H1 (cell line): ENCODE results near the gene GABRR2.

Experiments
- CREB1 ChIP-seq: IDR thresholded peaks from 2 replicates; pipeline ENCODE4 v1.6.1; 2012; ENCODE audit warnings: inconsistent platforms
- CTCF ChIP-seq, 3 experiments: IDR thresholded peaks; 1 replicate in 2 of 3; 2 replicates in 1 of 3; pipeline versions ENCODE4 v1.5.1 to v1.6.1; 2011; ENCODE audit warnings: low read length in 3 of 3, mild to moderate bottlenecking in 3 of 3, inconsistent platforms in 2 of 3, low read depth in 1 of 3, moderate library complexity in 1 of 3; ENCODE audit not compliant: insufficient read depth in 1 of 3; ENCODE audit errors: control extremely low read depth in 1 of 3
- HDAC2 ChIP-seq, 2 experiments: fragments of 300-600 bp in 1 of 2; sonication (generic) in 1 of 2; IDR thresholded peaks; 2 replicates each; pipeline ENCODE4 v1.6.1; 2011 to 2012; ENCODE audit warnings: low read depth in 2 of 2, low read length in 2 of 2, mild to moderate bottlenecking in 2 of 2, moderate library complexity in 2 of 2, borderline replicate concordance in 1 of 2, inconsistent platforms in 1 of 2
- JUND ChIP-seq: IDR thresholded peaks from 2 replicates; pipeline ENCODE4 v1.6.1; 2011; ENCODE audit warnings: mild to moderate bottlenecking, improper control_type of control experiment, low read length
- RNF2 ChIP-seq: fragments of 200-900, 300-1000 bp; sonication (generic); IDR thresholded peaks from 2 replicates; pipeline ENCODE4 v1.7.1; 2016; ENCODE audit warnings: borderline replicate concordance, low read depth, mild to moderate bottlenecking, antibody characterized with exemption, low read length; ENCODE audit not compliant: poor library complexity, severe bottlenecking; ENCODE audit errors: missing control alignments
- SP1 ChIP-seq: IDR thresholded peaks from 2 replicates; pipeline ENCODE4 v1.6.1; 2011; ENCODE audit warnings: low read depth, low read length
- USF2 ChIP-seq: IDR thresholded peaks from 2 replicates; pipeline ENCODE4 v1.6.1; 2011; ENCODE audit warnings: low read length, improper control_type of control experiment
- ZNF274 ChIP-seq: IDR thresholded peaks from 2 replicates; pipeline ENCODE4 v1.7.0; 2012; ENCODE audit warnings: low read length, borderline replicate concordance; ENCODE audit errors: extremely low read depth

DNA sequence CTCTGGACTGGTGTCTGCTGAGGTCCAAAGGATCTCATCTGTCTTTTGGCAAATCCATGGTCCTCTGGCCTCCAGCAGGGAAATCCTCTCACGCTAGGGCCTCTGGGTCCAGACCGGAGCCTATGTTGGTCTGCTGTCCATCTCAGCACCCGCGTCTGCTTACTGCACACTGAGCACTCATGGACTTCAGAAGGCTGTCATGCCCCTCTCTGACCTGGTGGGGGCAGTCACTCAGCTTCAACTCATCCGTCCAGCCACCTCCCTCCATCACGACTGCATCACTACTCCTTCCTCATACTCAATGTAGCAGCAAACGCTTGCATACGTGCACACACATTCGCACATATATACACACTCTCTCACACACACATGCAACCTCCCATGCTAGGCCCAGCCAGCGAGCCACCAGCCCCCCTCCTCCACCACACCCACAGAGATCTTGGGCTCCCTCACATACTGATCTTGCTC lies 33.3 kb downstream of the GABRR2 start:
- no peak for TF ChIP-seq JUND
- TF ChIP-seq HDAC2 (IDR thresholded peaks at IDR 0.05; ENCODE audit: borderline replicate concordance in 1 of 2, low read depth in 2 of 2, low read length in 2 of 2): no peak
- no peak for TF ChIP-seq RNF2
- peak; percentile 67 to 98 (median 96) for TF ChIP-seq CTCF (IDR thresholded peaks at IDR 0.05; ENCODE audit: control extremely low read depth in 1 of 3, insufficient read depth in 1 of 3, low read depth in 1 of 3, low read length in 3 of 3)
- no peak for TF ChIP-seq USF2
- TF ChIP-seq CREB1: peak; percentile 55; the same call in 1 of the 2 replicates
- TF ChIP-seq ZNF274: no peak
- TF ChIP-seq SP1: no peak
